GM12891 (cell line): ENCODE results near the gene TRPV6.

Source experiments
- POLR2A ChIP-seq: IDR thresholded peaks from 2 replicates; pipeline ENCODE4 v1.6.1; 2011; ENCODE audit warnings: low read depth, low read length, control low read depth
- POLR2AphosphoS5 ChIP-seq: IDR thresholded peaks from 2 replicates; pipeline ENCODE4 v1.6.1; 2011; ENCODE audit warnings: low read depth, low read length, control low read depth
- TAF1 ChIP-seq: IDR thresholded peaks from 2 replicates; pipeline ENCODE4 v1.6.1; 2011; ENCODE audit warnings: low read depth, low read length, control low read depth

DNA sequence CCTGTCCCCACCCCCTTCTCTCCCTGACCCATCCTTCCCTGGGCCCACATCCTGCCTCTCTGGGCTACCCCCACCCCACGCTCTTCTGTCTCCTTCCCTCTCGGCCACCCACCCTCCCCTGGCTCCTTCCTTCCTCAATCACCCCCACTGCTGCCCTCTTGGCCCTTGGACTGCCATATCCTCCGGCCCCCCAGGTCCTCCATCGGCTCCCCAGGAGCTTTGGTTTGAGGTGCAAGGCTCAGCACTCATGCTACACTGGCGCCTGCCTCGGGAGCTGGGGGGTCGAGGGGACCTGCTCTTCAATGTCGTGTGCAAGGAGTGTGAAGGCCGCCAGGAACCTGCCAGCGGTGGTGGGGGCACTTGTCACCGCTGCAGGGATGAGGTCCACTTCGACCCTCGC is 19.8 kb downstream of the TRPV6 start:
- no peak for TF ChIP-seq POLR2A
- no peak for TF ChIP-seq POLR2AphosphoS5
- no peak for TF ChIP-seq TAF1
